Smooth muscle cell (in vitro differentiated cells): ENCODE results near the gene LSP1. TPM values are rescaled to one million over a fixed set of nuclear protein-coding genes. Genes with fewer than 3 reads are reported as not detected.

Source experiments
- DNase-seq: peaks from one replicate; lab custom pipeline; 2025; ENCODE audit not compliant: unreplicated experiment; lab: John Stamatoyannopoulos, UW
- H2AFZ ChIP-seq: fragments of 200-600 bp; sonication (generic); 2 replicates; pipeline ENCODE4 v1.6.0; 2016; ENCODE audit warnings: antibody characterized with exemption, low read depth, mild to moderate bottlenecking
- H3F3A ChIP-seq: fragments of 200-600 bp; sonication (generic); 2 replicates; pipeline ENCODE4 v1.6.0; 2017; ENCODE audit warnings: antibody characterized with exemption, low read depth
- H3K27ac ChIP-seq: fragments of 200-600 bp; sonication (generic); 2 replicates; pipeline ENCODE4 v1.5.1; 2016; ENCODE audit warnings: low read depth, mild to moderate bottlenecking
- H3K27me3 ChIP-seq: fragments of 200-600 bp; sonication (generic); 2 replicates; pipeline ENCODE4 v1.6.1; 2016; ENCODE audit warnings: low read depth, mild to moderate bottlenecking
- H3K36me3 ChIP-seq: fragments of 200-600 bp; sonication (generic); 2 replicates; pipeline ENCODE4 v1.5.1; 2016; ENCODE audit warnings: low read depth
- H3K4me1 ChIP-seq: fragments of 200-600 bp; sonication (generic); 2 replicates; pipeline ENCODE4 v1.5.1; 2016; ENCODE audit warnings: low read depth
- H3K4me2 ChIP-seq: fragments of 200-600 bp; sonication (generic); 2 replicates; pipeline ENCODE4 v1.6.0; 2016; ENCODE audit warnings: mild to moderate bottlenecking
- H3K4me3 ChIP-seq: fragments of 200-600 bp; sonication (generic); 2 replicates; pipeline ENCODE4 v1.5.1; 2016; ENCODE audit warnings: mild to moderate bottlenecking
- H3K79me2 ChIP-seq: fragments of 200-600 bp; sonication (generic); 2 replicates; pipeline ENCODE4 v1.6.0; 2016; ENCODE audit warnings: low read depth, mild to moderate bottlenecking
- H3K9ac ChIP-seq: fragments of 200-600 bp; sonication (generic); 2 replicates; pipeline ENCODE4 v1.6.0; 2016; ENCODE audit warnings: low read depth
- H3K9me3 ChIP-seq: fragments of 200-600 bp; sonication (generic); replicated peaks from 2 replicates; pipeline ENCODE4 v1.5.1; 2016; ENCODE audit warnings: low read depth
- H4K20me1 ChIP-seq: fragments of 200-600 bp; sonication (generic); 2 replicates; pipeline ENCODE4 v1.6.0; 2016; ENCODE audit warnings: low read depth
- CTCF ChIP-seq: fragments of 200-600 bp; sonication (generic); IDR thresholded peaks from 2 replicates; pipeline ENCODE4 v1.5.1; 2017; ENCODE audit warnings: borderline replicate concordance, mild to moderate bottlenecking, antibody characterized with exemption; ENCODE audit not compliant: insufficient read depth, poor library complexity, severe bottlenecking
- WGBS: methylation state at CpG from one replicate; pipeline ENCODE4 v1.1.7; 2016; ENCODE audit warnings: low lambda C conversion rate; 5-methylcytosine and 5-hydroxymethylcytosine counted together
- polyA plus RNA-seq: library from polyadenylated mRNA; unstranded; fragments of >200 nt; fragmentation: Nextera tagmentation; extraction: Ambion mirVana; gene quantifications from 2 replicates; pipeline ENCODE4 v1.2.1, GENCODE V29; 2016
- total RNA-seq: library from RNA; depleted of rRNA; stranded (reverse); fragments of >200 nt; gene quantifications from 2 replicates; pipeline ENCODE4 v1.2.3, GENCODE V29; 2014

Gene LSP1
- total and polyA plus RNA-seq, 2 experiments from 2014 or later, result 2.1 to 13.7 TPM

DNA sequence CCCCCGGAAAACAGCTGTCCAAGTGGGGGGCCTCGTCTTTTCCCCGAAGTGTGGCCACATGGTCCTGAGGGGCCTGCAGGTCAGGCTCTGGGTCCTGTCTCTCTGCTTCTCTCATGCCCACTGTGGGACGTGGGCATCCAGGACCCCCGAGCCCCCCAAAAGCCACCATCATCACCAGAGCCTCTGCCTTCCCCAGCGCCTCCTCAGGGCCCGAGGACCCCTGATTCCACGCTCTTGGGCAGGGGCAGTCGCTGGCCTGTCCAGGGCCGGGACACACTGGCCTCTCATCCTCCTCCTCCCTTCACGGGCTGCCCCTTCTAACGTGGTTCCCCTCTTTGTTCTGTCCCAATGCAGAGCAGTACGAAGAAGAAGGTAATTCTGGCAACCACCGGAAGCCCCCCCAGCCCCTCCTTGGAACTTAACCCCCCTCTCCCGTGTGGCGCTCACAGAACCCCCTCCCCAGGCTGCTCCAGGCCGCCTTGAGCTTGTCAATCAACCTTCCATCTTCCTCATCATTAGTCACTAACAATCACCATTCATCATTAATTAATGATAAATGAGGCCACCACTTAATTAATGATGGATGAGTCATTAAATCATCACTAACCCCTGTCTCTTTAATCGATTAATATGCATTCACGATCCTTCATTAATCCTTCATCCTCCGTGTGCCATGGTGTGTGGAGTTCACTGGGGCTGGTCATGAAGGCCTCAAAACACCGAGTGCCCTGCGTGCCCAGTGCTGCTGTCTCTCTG is 70.5 kb downstream of the LSP1 start:
- H4K20me1 ChIP-seq, result no peaks in the 10 kb centered on the region
- H3K4me2 ChIP-seq, result no peak overlapping the region
- no peak overlapping the region for H2AFZ ChIP-seq
- no peak for TF ChIP-seq CTCF
- H3K36me3 ChIP-seq, result no peaks in the 10 kb centered on the region
- H3F3A ChIP-seq, result no peaks in the 10 kb centered on the region
- no peaks in the 10 kb centered on the region for H3K27me3 ChIP-seq
- DNase-seq, result no peak
- no peaks in the 10 kb centered on the region for H3K9me3 ChIP-seq
- no peak overlapping the region for H3K27ac ChIP-seq
- 93% methylated on average over 22 of the region's 22 CpGs for WGBS
- peaks cover 7% of the 10 kb centered on the region for H3K4me1 ChIP-seq
- no peak overlapping the region for H3K9ac ChIP-seq
- no peak overlapping the region for H3K4me3 ChIP-seq
- no peaks in the 10 kb centered on the region for H3K79me2 ChIP-seq

DNA sequence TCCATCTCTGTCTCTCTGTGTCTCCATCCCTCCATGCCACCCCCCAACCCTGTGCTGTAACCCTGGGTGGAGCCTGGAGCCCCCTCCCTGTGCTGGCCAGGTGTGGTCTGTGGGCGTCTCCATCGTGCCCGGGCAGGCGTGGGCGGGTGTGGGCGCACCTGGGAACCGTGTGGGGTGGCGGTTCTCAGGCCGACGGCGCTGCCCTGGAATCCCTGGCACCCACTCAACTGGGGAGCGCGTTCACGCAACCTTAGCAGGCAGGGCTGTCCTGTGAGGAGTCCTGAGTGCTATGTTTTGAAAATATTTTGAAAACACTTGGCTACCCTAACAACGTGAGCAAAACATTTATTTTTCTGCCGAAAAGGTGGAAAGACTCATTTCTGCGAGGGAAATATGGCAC is 71.3 kb downstream of the LSP1 start:
- Histone ChIP-seq H4K20me1 (no peaks in the 10 kb centered on the region), H3F3A (no peaks in the 10 kb centered on the region), H3K27ac (no peak overlapping the region), H3K79me2 (no peaks in the 10 kb centered on the region), H3K9me3 (no peaks in the 10 kb centered on the region), H3K4me2 (no peak overlapping the region), H3K9ac (no peak overlapping the region), H3K36me3 (no peaks in the 10 kb centered on the region), H3K4me1 (peaks cover 7% of the 10 kb centered on the region), H3K4me3 (no peak overlapping the region), H2AFZ (no peak overlapping the region), H3K27me3 (no peaks in the 10 kb centered on the region)
- WGBS, result 91% methylated on average over 17 of the region's 17 CpGs
- DNase-seq, result no peak
- TF ChIP-seq CTCF, result no peak

GRCh38 chr11:1924646-1925372 is 71.9 kb downstream of the LSP1 start:
- no peak for DNase-seq
- 87% methylated on average over 17 of the region's 21 CpGs for WGBS
- Histone ChIP-seq H3K79me2 (no peaks in the 10 kb centered on the region), H3K9me3 (no peaks in the 10 kb centered on the region), H3K4me2 (no peak overlapping the region), H3K4me3 (no peak overlapping the region), H3K9ac (no peak overlapping the region), H3K27me3 (no peaks in the 10 kb centered on the region), H3K4me1 (peaks cover 7% of the 10 kb centered on the region), H3F3A (no peaks in the 10 kb centered on the region), H3K27ac (no peak overlapping the region), H4K20me1 (no peaks in the 10 kb centered on the region), H2AFZ (no peak overlapping the region), H3K36me3 (no peaks in the 10 kb centered on the region)
- TF ChIP-seq CTCF, result no peak
